LNCAP (cell line): ENCODE data around the gene SLC2A4RG.

Source experiments
- CTCF ChIP-seq: fragments of 450-650 bp; IDR thresholded peaks from 2 replicates; pipeline ENCODE4 v1.5.1; 2017; ENCODE audit warnings: mild to moderate bottlenecking

SLC2A4RG gene

DNA sequence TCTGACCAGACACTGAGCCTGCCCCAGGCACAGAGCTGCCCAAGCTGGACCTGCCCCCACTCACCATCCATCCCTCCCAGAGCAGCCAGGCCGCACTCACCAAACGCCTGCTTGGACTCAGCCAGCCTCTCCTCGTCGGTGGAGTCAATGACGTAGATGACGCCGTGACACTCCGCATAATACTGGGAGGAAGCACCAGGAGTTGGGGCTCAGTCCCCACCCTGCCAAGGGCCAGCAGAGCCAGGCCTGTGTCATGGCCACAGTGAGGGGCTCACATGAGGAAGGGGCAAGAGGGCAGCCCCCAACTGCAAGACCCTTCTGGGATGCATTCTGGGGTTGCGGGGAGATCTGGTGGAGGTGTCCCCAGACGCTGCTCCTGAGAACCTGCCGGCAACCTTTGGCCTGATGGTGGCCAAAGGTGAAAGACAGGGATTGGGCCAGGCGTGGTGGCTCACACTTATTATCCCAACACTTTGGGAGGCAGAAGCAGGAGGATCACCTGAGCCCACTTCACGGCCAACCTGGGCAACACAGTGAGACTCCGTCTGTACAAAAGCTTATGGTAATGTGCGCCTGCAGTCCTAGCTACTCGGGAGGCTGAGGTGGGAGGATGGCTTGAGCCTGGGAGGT is 37.4 kb upstream of the SLC2A4RG start:
- no peak for TF ChIP-seq CTCF

- no peak for TF ChIP-seq CTCF
Observed at GRCh38 chr20:63702751-63703470, 36.7 kb upstream of the SLC2A4RG start.

GRCh38 chr20:63703471-63703975 is 36.1 kb upstream of the SLC2A4RG start:
- no peak for TF ChIP-seq CTCF

GRCh38 chr20:63703976-63704748 is 35.4 kb upstream of the SLC2A4RG start:
- TF ChIP-seq CTCF, result no peak

GRCh38 chr20:63704749-63705117 is 34.8 kb upstream of the SLC2A4RG start:
- no peak for TF ChIP-seq CTCF

- no peak for TF ChIP-seq CTCF
Observed at GRCh38 chr20:63705232-63706026, 34.1 kb upstream of the SLC2A4RG start.
